HepG2 (cell line): ENCODE results near the gene DCAF15. TPM values are rescaled to one million over a fixed set of nuclear protein-coding genes. Genes with fewer than 3 reads are reported as not detected.

ENCODE experiments used
- CAMTA2 ChIP-seq: sonication (generic); formaldehyde crosslinking; IDR thresholded peaks from 2 replicates; pipeline ENCODE4 v1.4.0; 2020; ENCODE audit warnings: mild to moderate bottlenecking, missing genetic modification reagents, borderline replicate concordance
- DMAP1 ChIP-seq: IDR thresholded peaks from 2 replicates; pipeline ENCODE4 v1.6.1; 2016
- HNF1B ChIP-seq: sonication (generic); formaldehyde crosslinking; IDR thresholded peaks from 2 replicates; pipeline ENCODE4 v1.5.1; 2020; ENCODE audit warnings: mild to moderate bottlenecking, moderate library complexity, missing genetic modification reagents
- HOXA9 ChIP-seq: sonication (generic); formaldehyde crosslinking; IDR thresholded peaks from 2 replicates; pipeline ENCODE4 v1.8.1; 2022; ENCODE audit warnings: missing genetic modification reagents, mild to moderate bottlenecking, moderate library complexity, borderline replicate concordance
- JUN ChIP-seq: sonication (generic); formaldehyde crosslinking; IDR thresholded peaks from 2 replicates; pipeline ENCODE4 v1.4.0; 2020; ENCODE audit warnings: mild to moderate bottlenecking, missing genetic modification reagents
- MLLT10 ChIP-seq: sonication (generic); formaldehyde crosslinking; IDR thresholded peaks from 2 replicates; pipeline ENCODE4 v1.4.0; 2020; ENCODE audit warnings: missing genetic modification reagents
- MZF1 ChIP-seq: sonication (generic); formaldehyde crosslinking; IDR thresholded peaks from 2 replicates; pipeline ENCODE4 v1.8.1; 2023; ENCODE audit warnings: mild to moderate bottlenecking, missing genetic modification reagents, borderline replicate concordance
- PBX2 ChIP-seq: IDR thresholded peaks from 2 replicates; pipeline ENCODE4 v1.6.1; 2016; ENCODE audit warnings: control low read depth
- PITX1 ChIP-seq: sonication (generic); formaldehyde crosslinking; IDR thresholded peaks from 2 replicates; pipeline ENCODE4 v1.5.1; 2020; ENCODE audit warnings: mild to moderate bottlenecking, missing genetic modification reagents
- PLSCR1 ChIP-seq: sonication (generic); formaldehyde crosslinking; IDR thresholded peaks from 2 replicates; pipeline ENCODE4 v1.5.0; 2020; ENCODE audit warnings: missing genetic modification reagents, mild to moderate bottlenecking, borderline replicate concordance
- SNRNP70 ChIP-seq: fragments of 200-400 bp; formaldehyde crosslinking; IDR thresholded peaks from 2 replicates; pipeline ENCODE4 v1.6.1; 2017; ENCODE audit warnings: mild to moderate bottlenecking, low read depth, low read length, moderate library complexity
- YEATS4 ChIP-seq: sonication (generic); formaldehyde crosslinking; IDR thresholded peaks from 2 replicates; pipeline ENCODE4 v1.4.0; 2020; ENCODE audit warnings: missing genetic modification reagents, borderline replicate concordance
- ZEB1 ChIP-seq: IDR thresholded peaks from 2 replicates; pipeline ENCODE4 v1.6.1; 2012; ENCODE audit warnings: mild to moderate bottlenecking, low read depth, inconsistent platforms; ENCODE audit not compliant: insufficient replicate concordance
- ZFAT ChIP-seq: sonication (generic); formaldehyde crosslinking; conservative IDR thresholded peaks from 2 replicates; pipeline ENCODE4 v1.8.1; 2023; ENCODE audit warnings: missing genetic modification reagents, inconsistent platforms
- ZFP62 ChIP-seq: sonication (generic); formaldehyde crosslinking; IDR thresholded peaks from 2 replicates; pipeline ENCODE4 v1.4.0; 2020; ENCODE audit warnings: missing genetic modification reagents
- ZNF441 ChIP-seq: sonication (generic); formaldehyde crosslinking; IDR thresholded peaks from 2 replicates; pipeline ENCODE4 v1.7.0; 2021; ENCODE audit warnings: missing genetic modification reagents, borderline replicate concordance
- ZSCAN22 ChIP-seq: sonication (generic); formaldehyde crosslinking; IDR thresholded peaks from 2 replicates; pipeline ENCODE4 v1.4.0; 2020; ENCODE audit warnings: mild to moderate bottlenecking, missing genetic modification reagents
- polyA plus RNA-seq, 8 experiments: library from polyadenylated mRNA; depleted of rRNA in 3 of 8; stranded (reverse) in 7 of 8; unstranded in 1 of 8; fragments of >200 nt; fragmentation: Illumina TruSeq in 4 of 8; extraction: Trizol in 4 of 8; gene quantifications; 2 replicates each; pipeline versions ENCODE4 v1.2.1 to v1.2.3, GENCODE V29; 2011 to 2016; ENCODE audit warnings: low read depth in 4 of 8, missing spikeins in 1 of 8, mixed read lengths in 1 of 8; ENCODE audit not compliant: insufficient read depth in 1 of 8
- total RNA-seq, 5 experiments: library from RNA; depleted of rRNA; stranded (reverse); fragments of >200 nt; fragmentation: Illumina TruSeq; extraction: Trizol; gene quantifications; 2 replicates each; pipeline ENCODE4 v1.2.3, GENCODE V29; 2016; ENCODE audit warnings: low read depth in 1 of 5
- TF ChIP-seq, protein P1 (sequence below): sonication (generic); formaldehyde crosslinking; IDR thresholded peaks from 2 replicates; pipeline ENCODE4 v1.4.0; 2020; ENCODE audit warnings: mild to moderate bottlenecking, missing genetic modification reagents
- TF ChIP-seq, protein P2 (sequence below): sonication (generic); formaldehyde crosslinking; IDR thresholded peaks from 2 replicates; pipeline ENCODE4 v1.4.0; 2020; ENCODE audit warnings: missing genetic modification reagents, mild to moderate bottlenecking, borderline replicate concordance
- TF ChIP-seq, protein P3 (sequence below): sonication (generic); formaldehyde crosslinking; conservative IDR thresholded peaks from 2 replicates; pipeline ENCODE4 v1.4.0; 2020; ENCODE audit warnings: missing genetic modification reagents

Gene DCAF15
- total and polyA plus RNA-seq, 2 of the 13 experiments (the other 11 are each of a cell fraction or from before 2014, with no cell fraction given), result 13.6 to 14.0 TPM

DNA sequence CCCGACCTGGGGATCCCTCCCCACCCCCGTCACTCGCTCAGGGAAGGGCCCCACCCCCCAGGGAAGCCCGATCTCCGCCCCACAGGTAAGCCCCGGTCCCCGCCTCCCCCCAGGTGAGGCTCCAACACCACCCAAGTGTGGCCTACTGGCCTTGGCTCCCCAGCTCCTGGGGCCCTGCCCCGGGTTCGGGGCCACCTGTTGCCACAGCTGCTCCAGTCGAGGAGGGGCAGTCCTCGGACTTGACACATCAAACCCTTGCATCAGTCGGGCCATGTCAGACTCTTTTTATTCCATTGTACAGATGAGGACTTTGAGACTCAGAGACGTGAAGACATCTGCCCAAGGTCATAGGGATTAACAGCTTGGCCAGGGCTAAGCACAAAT lies 45.8 kb upstream of the DCAF15 start (continued):
- TF ChIP-seq PLSCR1 (CRISPR knock-in tag) (no peak), HOXA9 (0 out of 2 replicates have a peak, but pooled peaks have one; percentile 7), ZEB1 (peak; percentile 72), HNF1B (0 out of 2 replicates have a peak, but pooled peaks have one; percentile 21), SNRNP70 (no peak), JUN (CRISPR knock-in tag) (no peak), PBX2 (CRISPR knock-in tag) (no peak), MZF1 (no peak), MLLT10 (CRISPR knock-in tag) (no peak), ZNF441 (CRISPR knock-in tag) (no peak), ZSCAN22 (CRISPR knock-in tag) (no peak), CAMTA2 (CRISPR knock-in tag) (0 out of 2 replicates have a peak, but pooled peaks have one; percentile 20), DMAP1 (CRISPR knock-in tag) (0 out of 2 replicates have a peak, but pooled peaks have one; percentile 20), ZFAT (CRISPR knock-in tag) (no peak), PITX1 (CRISPR knock-in tag) (peak; percentile 95), YEATS4 (CRISPR knock-in tag) (no peak), ZFP62 (CRISPR knock-in tag) (no peak)
- TF ChIP-seq, protein P1, sequence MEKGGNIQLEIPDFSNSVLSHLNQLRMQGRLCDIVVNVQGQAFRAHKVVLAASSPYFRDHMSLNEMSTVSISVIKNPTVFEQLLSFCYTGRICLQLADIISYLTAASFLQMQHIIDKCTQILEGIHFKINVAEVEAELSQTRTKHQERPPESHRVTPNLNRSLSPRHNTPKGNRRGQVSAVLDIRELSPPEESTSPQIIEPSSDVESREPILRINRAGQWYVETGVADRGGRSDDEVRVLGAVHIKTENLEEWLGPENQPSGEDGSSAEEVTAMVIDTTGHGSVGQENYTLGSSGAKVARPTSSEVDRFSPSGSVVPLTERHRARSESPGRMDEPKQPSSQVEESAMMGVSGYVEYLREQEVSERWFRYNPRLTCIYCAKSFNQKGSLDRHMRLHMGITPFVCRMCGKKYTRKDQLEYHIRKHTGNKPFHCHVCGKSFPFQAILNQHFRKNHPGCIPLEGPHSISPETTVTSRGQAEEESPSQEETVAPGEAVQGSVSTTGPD (CRISPR knock-in tag), result no peak
- TF ChIP-seq, protein P2, sequence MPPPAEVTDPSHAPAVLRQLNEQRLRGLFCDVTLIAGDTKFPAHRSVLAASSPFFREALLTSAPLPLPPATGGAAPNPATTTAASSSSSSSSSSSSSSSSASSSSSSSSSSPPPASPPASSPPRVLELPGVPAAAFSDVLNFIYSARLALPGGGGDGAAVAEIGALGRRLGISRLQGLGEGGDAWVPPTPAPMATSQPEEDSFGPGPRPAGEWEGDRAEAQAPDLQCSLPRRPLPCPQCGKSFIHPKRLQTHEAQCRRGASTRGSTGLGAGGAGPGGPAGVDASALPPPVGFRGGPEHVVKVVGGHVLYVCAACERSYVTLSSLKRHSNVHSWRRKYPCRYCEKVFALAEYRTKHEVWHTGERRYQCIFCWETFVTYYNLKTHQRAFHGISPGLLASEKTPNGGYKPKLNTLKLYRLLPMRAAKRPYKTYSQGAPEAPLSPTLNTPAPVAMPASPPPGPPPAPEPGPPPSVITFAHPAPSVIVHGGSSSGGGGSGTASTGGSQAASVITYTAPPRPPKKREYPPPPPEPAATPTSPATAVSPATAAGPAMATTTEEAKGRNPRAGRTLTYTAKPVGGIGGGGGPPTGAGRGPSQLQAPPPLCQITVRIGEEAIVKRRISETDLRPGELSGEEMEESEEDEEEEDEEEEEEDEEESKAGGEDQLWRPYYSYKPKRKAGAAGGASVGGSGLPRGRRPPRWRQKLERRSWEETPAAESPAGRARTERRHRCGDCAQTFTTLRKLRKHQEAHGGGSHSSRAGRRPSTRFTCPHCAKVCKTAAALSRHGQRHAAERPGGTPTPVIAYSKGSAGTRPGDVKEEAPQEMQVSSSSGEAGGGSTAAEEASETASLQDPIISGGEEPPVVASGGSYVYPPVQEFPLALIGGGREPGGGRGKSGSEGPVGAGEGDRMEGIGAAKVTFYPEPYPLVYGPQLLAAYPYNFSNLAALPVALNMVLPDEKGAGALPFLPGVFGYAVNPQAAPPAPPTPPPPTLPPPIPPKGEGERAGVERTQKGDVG, result no peak
- TF ChIP-seq, protein P3, sequence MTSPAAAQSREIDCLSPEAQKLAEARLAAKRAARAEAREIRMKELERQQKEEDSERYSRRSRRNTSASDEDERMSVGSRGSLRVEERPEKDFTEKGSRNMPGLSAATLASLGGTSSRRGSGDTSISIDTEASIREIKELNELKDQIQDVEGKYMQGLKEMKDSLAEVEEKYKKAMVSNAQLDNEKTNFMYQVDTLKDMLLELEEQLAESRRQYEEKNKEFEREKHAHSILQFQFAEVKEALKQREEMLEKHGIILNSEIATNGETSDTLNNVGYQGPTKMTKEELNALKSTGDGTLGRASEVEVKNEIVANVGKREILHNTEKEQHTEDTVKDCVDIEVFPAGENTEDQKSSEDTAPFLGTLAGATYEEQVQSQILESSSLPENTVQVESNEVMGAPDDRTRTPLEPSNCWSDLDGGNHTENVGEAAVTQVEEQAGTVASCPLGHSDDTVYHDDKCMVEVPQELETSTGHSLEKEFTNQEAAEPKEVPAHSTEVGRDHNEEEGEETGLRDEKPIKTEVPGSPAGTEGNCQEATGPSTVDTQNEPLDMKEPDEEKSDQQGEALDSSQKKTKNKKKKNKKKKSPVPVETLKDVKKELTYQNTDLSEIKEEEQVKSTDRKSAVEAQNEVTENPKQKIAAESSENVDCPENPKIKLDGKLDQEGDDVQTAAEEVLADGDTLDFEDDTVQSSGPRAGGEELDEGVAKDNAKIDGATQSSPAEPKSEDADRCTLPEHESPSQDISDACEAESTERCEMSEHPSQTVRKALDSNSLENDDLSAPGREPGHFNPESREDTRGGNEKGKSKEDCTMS (CRISPR knock-in tag), result no peak
